Erythroblast (primary cell): ENCODE data around the gene DST.

Source experiments
- GATA1 ChIP-seq: IDR thresholded peaks from 2 replicates; pipeline ENCODE4 v1.6.1; 2011; ENCODE audit warnings: low read depth, mild to moderate bottlenecking, control low read depth, low read length, moderate library complexity
- POLR2A ChIP-seq: IDR thresholded peaks from 2 replicates; pipeline ENCODE4 v1.6.1; 2011; ENCODE audit warnings: mild to moderate bottlenecking, low read length

GRCh38 chr6:56450882-56451739, 191.6 kb downstream of the DST start:
- TF ChIP-seq POLR2A: no peak
- TF ChIP-seq GATA1: no peak
